VCaP (cell line): Measurements from ENCODE around the gene NNMT.

Source experiments
- H3K27ac ChIP-seq: fragments of 450-650 bp; 2 replicates; pipeline ENCODE4 v1.5.1; 2017
- TF ChIP-seq, protein P1 (sequence below): fragments of 450-650 bp; conservative IDR thresholded peaks from 2 replicates; pipeline ENCODE4 v1.5.1; 2017; ENCODE audit warnings: mild to moderate bottlenecking, moderate library complexity

The NNMT gene

DNA sequence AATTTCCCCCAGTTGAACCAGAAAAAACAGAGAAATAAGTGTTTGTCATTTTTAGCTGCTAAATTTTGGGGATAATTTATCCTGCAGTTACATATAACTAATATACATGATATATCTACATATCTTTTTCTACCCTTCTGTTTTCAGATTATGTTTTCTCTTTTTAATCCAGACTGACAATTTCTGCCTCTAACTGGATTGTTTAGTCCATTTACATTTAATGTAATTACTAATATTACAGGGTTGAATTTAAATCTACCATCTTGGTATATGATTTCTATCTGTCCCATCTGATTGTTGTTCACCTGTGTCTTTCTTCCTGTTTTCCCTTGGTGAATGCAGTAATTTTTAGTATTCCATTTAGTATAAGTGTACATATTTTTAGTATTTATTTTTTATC lies 5.7 kb downstream of the NNMT start:
- H3K27ac ChIP-seq = no peak overlapping the region
- TF ChIP-seq, protein P1, sequence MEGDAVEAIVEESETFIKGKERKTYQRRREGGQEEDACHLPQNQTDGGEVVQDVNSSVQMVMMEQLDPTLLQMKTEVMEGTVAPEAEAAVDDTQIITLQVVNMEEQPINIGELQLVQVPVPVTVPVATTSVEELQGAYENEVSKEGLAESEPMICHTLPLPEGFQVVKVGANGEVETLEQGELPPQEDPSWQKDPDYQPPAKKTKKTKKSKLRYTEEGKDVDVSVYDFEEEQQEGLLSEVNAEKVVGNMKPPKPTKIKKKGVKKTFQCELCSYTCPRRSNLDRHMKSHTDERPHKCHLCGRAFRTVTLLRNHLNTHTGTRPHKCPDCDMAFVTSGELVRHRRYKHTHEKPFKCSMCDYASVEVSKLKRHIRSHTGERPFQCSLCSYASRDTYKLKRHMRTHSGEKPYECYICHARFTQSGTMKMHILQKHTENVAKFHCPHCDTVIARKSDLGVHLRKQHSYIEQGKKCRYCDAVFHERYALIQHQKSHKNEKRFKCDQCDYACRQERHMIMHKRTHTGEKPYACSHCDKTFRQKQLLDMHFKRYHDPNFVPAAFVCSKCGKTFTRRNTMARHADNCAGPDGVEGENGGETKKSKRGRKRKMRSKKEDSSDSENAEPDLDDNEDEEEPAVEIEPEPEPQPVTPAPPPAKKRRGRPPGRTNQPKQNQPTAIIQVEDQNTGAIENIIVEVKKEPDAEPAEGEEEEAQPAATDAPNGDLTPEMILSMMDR = no peak

DNA sequence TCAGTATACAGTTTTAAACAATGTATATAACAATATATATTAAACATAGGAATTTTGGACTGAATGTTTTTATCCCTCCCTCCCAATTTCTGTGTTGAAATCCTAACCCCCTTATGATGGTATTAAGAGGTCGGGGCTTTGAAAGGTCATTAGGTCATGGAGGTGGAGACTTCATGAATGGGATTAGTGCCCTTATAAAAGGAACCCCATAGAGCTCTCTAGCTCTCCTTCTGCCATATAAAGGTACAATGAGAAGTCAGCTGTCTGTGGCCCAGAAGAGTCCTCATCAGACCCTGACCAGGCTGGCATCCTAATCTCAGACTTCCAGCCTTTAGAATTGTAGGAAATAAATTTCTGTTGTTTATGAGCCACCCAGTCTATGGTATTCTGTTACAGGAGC lies 6.5 kb downstream of the NNMT start:
- no peak overlapping the region for H3K27ac ChIP-seq
- TF ChIP-seq, protein P1 = no peak

DNA sequence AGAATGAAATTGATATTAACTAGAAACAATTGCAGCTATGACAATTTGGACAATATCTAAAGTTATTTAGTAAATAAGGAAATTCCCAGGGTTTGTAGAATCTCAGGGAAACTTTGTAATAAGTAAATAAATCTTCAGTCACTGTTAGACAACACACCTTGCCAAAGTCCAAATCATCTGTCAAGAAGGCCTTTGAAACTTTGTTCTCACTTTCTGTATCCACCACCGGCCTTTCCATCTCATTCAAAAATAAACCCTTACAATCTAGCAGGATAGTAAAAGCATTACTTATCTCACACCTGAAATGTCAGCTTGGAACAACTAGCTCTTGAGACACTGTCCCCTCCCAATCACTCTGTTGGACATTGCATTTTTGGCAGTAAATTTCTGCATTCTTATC lies 7.9 kb downstream of the NNMT start:
- H3K27ac ChIP-seq = no peak overlapping the region
- TF ChIP-seq, protein P1 = no peak

DNA sequence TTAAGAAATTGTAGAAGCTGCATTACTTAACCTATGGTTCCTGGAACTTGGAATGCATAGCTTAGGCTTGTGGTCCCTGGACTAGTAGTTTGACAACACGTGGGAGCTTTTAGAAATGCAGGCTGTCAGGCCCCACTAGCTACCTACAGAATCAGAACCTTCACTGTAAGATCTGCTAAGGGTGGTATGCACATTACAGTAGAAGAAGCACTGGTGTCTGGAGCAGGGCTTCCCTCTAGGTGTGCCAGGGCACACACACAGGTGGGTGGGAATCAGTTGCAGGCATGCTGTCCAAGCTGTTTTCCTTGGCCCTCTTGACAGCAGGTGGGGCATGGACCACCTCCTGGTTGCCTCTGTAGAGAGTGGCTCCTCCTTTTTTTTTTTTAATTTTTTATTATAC lies 8.8 kb downstream of the NNMT start:
- TF ChIP-seq, protein P1 = no peak
- no peak overlapping the region for H3K27ac ChIP-seq

DNA sequence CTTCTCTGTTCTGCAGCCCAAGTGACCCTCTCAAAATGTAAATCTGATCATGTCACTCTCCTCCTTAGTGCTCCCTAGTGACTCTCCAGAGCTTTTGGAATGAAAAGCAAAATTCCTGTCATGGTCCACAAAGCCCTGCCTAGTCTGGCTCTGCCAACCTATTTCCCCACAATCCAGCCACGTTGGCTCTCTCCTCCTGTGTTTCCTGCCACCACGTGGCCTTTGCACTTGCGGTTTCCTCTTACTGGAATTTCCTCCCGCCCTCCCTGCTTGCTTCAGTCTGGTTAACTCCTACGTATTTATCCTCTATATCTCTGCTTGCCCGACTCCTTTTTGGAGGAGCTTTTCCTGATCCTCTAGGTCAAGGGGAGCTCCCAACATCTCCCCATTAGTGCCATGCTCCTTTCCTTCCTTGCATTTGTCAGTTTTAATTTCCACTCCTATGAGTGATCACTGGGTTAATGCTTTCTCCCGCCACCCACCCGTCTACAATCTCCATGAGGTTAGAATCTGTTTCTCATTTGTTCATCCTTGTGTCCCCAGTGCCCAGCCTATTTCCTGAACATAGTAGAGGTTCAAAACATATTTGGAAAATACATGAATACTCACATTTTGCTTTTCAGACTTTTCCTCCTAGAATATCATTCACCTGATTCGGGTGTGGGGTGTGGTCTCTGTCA lies 11.5 kb downstream of the NNMT start:
- H3K27ac ChIP-seq = no peak overlapping the region
- TF ChIP-seq, protein P1 = no peak

DNA sequence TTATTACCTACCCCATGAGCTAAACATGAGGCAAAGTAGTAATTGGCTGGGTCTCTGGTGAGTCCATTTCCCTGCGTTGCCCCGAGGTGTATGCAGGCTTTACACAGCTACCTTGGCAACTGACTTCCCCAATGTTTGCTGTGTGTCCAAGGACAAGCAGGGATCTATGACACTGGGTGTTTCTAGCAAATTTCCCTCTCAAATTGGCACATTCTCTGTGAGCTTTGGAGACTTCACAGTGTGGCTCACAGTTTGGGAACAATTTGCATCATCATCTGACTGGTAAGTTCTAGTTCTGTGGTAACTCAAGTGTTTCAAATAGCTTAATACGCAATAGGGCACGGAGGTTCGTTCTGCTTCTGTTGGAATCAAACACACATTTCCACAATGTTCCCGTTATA lies 12.5 kb downstream of the NNMT start:
- peak overlapping the region; percentile 40 for H3K27ac ChIP-seq
- TF ChIP-seq, protein P1 = no peak

DNA sequence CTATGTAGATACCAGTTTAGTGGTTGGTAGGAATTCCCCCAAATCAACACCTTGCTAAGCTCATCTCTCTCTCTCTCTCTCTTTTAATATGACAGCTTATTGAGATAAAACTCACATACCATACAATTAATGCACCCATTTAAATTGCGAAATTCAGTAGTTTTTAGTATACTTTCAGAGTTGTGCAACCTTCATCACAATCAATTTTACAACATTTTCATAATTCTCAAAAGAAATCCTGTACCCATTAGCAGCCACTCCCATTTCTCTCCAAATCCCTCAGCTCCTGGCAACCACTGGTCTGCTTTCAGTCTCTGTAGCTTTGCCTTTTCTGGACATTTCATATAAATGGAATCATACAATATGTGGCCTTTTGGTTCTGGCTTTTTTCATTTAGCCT lies 13.3 kb downstream of the NNMT start:
- TF ChIP-seq, protein P1 = no peak
- peak overlapping the region; percentile 40 for H3K27ac ChIP-seq
